GM21619 (cell line): ENCODE measurements around the gene HSPBP1.
A peak's percentile ranks its signal among the peaks of the same experiment; 100 is the strongest.

Experiments
- ATAC-seq: cut with Tn5 transposase; IDR thresholded peaks from one replicate; pipeline ENCODE4 v1.9.1; 2021; ENCODE audit not compliant: unreplicated experiment

HSPBP1 gene

DNA sequence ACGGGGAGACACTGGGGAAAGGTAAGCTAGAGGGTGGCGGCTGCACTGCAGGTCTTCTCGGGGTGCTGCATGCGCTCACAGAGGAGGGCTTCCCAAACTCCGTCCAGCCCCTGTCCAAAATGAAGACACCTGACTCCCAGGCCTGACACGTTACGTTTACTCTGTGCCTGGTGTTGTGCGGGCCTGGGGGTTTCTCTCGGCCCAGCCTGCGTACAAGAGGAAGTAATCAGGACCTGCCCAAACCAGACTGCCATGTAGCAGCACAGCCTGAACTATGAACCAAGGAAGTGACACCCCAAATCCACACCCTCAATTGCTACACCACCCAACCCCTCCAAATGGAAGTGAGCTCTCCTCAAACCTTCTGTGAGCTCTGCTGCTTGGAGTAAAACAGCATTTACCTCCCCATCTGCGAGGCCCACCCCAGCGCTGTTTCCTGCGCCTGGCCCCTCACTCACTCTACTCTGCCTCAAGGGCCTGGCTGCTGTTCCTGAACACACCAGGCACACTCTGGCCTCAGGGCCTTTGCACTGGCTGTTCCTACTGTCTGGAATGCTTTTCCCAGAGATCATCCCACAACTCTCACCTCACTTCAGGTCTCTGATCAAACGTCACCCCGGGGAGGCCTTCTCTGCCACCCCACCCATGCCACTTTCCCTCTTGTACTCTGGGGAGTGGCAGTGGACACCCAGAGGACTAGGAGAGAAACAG lies 3.0 kb downstream of the HSPBP1 start:
- ATAC-seq: peak; percentile 2

- ATAC-seq: peak; percentile 58
Measured at GRCh38 chr19:55275851-55276719, 3.8 kb downstream of the HSPBP1 start.

- ATAC-seq: no peak
Measured at GRCh38 chr19:55273978-55274707, 5.8 kb downstream of the HSPBP1 start.

DNA sequence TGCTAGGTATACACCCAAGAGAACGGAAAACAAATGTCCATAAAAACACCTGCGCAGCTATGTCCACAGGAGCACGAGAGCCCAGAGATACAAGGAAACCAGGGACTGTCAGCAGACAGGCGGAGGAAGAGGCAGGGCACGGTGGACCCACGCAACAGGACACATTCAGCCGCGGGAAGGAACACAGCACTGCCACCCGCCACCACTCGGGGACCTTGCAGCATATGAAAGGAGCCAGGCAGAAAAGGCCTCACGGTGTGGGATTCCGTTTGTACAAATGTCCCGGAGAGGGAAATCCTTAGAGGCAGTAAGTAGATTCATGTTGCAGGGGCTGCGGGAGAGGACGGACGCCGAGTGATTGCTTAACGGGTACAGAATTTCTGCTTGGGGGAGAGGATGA lies 7.8 kb downstream of the HSPBP1 start:
- no peak for ATAC-seq

GRCh38 chr19:55270172-55270942 lies 9.6 kb downstream of the HSPBP1 start:
- no peak for ATAC-seq

DNA sequence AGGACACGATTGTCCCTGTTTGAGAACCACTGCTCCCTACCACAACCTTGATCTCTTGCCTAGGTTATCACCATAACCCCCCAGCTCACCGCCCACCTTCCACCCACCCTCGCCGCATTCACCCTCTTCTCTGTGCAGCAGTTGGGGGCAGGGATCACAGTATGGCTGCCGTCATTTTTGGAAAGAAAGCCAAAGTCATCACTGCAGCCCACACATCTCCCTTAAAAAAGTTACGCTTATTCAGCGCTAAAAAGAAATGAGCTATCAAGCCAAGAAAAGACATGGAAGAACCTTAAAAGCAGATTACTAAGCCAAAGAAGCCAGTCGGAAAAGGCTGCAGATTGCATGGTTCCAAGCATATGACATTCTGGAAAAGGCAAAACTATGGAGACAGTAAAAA lies 10.6 kb downstream of the HSPBP1 start:
- ATAC-seq: no peak

- no peak for ATAC-seq
Measured at GRCh38 chr19:55266840-55267239, 13.1 kb downstream of the HSPBP1 start.

- ATAC-seq: no peak
Measured at GRCh38 chr19:55266404-55266803, 13.5 kb downstream of the HSPBP1 start.

- no peak for ATAC-seq
Measured at GRCh38 chr19:55265723-55266386, 14.1 kb downstream of the HSPBP1 start.

GRCh38 chr19:55265173-55265572 lies 14.7 kb downstream of the HSPBP1 start:
- ATAC-seq: no peak

DNA sequence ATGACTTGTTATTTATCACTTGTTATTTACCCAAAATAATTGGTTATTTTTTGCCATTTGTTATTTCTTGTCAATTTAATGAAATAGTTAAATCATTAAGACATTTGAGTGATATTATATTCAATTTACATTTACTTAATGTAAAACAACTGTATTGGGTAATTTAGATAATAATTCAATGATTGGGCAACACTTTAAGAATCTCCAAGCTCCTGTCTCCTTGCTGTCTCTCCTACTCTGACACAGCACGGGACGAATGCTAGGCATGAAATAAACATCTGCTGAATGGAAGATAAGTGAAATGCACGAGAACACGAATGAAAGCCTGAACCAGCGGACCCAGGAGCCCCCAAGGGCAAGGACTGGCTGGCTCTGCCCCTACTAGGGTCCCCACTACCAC lies 15.4 kb downstream of the HSPBP1 start:
- ATAC-seq: no peak

DNA sequence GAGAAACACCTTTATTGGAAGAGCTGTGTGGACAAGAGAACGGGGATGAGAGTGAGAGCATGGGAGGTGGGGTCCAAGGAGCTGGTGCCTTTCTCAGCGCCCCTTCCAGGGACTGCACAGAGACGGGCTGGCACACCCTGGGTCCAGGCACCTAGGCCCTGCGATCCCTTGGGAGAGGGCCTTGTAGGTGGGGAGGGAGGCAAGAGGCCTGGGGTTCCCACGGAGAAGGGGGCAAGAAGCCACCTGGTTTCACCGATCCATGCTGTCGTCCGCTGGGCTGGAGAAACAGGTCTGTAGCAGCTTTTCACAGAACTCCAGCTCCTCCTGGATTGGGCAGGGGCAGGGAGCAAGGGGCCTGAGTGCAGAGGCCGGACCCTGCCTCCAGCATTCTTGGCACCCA lies 17.6 kb downstream of the HSPBP1 start:
- no peak for ATAC-seq

GRCh38 chr19:55261671-55262126 lies 18.2 kb downstream of the HSPBP1 start:
- no peak for ATAC-seq

DNA sequence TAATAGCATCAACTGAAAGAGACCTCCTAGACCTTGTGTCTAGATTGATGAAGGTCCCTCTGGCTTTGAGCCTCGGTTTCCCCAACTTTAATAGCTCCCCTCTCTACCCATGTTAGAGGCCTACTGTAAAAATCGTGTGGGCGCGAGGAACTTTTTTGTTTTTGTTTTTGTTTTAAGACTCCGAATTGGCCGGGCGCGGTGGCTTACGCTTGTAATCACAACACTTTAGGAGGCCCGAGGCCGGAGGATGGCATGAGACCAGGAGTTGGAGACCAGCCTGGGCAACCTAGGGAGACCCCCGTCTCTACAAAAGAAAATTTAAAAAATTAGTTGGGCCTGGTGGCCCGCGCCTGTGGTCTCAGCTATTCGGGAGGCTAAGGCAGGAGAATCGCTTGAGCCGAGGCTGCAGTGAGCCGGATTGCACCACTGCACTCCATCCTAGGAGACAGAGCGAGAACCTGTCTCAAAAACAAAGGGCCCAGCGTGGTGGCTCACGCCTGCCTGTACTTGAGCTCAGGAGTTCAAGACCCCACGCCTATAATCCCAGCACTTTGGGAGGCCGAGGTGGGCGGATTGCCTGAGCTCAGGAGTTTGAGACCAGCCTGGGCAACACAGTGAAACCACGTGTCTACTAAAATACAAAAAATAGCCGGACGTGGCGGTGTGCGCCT lies 20.2 kb downstream of the HSPBP1 start:
- no peak for ATAC-seq

DNA sequence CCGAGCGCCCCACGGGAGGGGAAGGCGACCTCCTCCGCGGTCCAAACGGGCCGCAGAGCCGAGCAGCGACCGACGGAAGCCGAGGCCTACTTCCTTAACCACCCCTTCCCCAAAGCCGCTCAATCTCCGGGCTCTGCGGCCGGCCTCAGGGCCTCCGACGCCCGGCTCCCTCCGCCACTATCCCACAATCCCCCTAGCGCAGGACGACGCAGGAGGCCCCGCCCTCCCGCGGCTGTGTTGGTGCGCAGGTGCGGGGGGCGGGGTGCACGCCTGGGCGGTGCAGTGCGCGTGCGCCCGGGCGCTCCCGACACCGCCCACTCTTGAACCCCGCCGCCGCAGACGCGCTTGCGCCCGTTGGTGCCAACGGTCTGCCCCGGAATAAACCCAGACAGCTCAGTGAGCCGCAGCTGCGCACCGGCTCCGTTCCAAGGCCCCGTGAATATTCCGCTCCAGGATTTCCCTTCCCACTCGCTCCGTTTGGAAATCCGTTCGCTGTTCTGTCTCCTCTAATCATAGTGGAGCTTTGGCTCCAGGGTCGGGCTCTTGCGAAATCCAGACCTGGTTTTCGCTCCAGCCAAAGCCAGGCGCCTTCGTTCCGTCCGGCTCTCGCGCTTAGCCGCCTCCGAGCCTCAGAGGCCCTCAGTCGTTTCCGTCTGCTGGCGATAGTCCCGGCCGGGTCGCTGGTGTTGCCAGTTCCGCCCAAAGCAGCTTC lies 20.9 kb downstream of the HSPBP1 start, which contains the start of gene PPP6R1:
Gene PPP6R1 (minus strand): TSS at position 190 of the 712 bp plus-strand sequence. CDS start 11,914 bp downstream, outside the sequence.
- ATAC-seq: peak; percentile 65

DNA sequence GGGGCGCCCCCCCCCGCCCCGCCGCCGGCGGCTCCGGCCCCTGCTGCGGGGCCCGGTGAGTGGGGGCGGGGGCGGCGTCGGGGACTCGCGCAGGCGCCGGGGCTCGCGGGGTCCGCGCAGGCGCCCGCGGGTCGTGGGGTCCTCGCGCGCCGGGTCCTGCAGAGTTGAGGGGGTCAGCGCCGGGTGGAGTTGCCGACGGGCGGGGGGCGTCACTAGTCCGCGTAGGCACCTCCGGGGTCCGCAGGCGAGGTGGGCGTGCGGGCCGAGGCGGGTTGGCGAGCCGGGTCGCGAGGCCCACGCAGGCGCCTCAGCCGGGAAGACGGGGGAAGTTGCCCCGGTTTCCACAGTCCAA lies 21.5 kb downstream of the HSPBP1 start:
- ATAC-seq: peak; percentile 7

- ATAC-seq: no peak
Measured at GRCh38 chr19:55257461-55258420, 22.2 kb downstream of the HSPBP1 start.
